Progenitor cell of endocrine pancreas (in vitro differentiated cells): ENCODE results near the gene ZNF532. TPM values are rescaled to one million over a fixed set of nuclear protein-coding genes. Genes with fewer than 3 reads are reported as not detected.

Source experiments
- DNase-seq: peaks from one replicate; pipeline ENCODE4 v3.0.0; 2021; ENCODE audit warnings: low spot score; ENCODE audit not compliant: unreplicated experiment
- H3K27ac Mint-ChIP-seq: 2 replicates; pipeline ENCODE4 v1.8.0; 2021; ENCODE audit warnings: mild to moderate bottlenecking, moderate library complexity, mixed read lengths
- H3K27me3 Mint-ChIP-seq: 2 replicates; pipeline ENCODE4 v1.8.0; 2021; ENCODE audit warnings: mixed read lengths
- H3K36me3 Mint-ChIP-seq: 2 replicates; pipeline ENCODE4 v1.8.0; 2022; ENCODE audit warnings: mixed read lengths; ENCODE audit not compliant: insufficient read depth
- H3K4me1 Mint-ChIP-seq: 2 replicates; pipeline ENCODE4 v1.8.0; 2021; ENCODE audit warnings: low read depth, mixed read lengths
- H3K4me3 Mint-ChIP-seq: 2 replicates; pipeline ENCODE4 v1.8.0; 2021; ENCODE audit warnings: low read depth, mild to moderate bottlenecking, moderate library complexity, mixed read lengths
- H3K9me3 Mint-ChIP-seq: 2 replicates; pipeline ENCODE4 v1.8.0; 2021; ENCODE audit warnings: low read depth, mixed read lengths
- total RNA-seq: library from RNA; stranded (reverse); gene quantifications from 2 replicates; pipeline ENCODE4 v1.2.1, GENCODE V29; 2021
- TF ChIP-seq, protein P1 (sequence below): fragments of 200-600 bp; sonication (generic); IDR thresholded peaks from one replicate; pipeline ENCODE4 v1.5.0; 2021; ENCODE audit warnings: antibody characterized with exemption, mild to moderate bottlenecking; ENCODE audit not compliant: unreplicated experiment

ZNF532 gene
- total RNA-seq, 1 donor from 2014 or later = 190 TPM

- Mint-ChIP-seq H3K27ac (no peak overlapping the region), H3K36me3 (peaks cover 38% of the 10 kb centered on the region), H3K27me3 (no peaks in the 10 kb centered on the region), H3K4me3 (no peak overlapping the region), H3K4me1 (peaks cover 3% of the 10 kb centered on the region), H3K9me3 (no peaks in the 10 kb centered on the region)
- TF ChIP-seq, protein P1, sequence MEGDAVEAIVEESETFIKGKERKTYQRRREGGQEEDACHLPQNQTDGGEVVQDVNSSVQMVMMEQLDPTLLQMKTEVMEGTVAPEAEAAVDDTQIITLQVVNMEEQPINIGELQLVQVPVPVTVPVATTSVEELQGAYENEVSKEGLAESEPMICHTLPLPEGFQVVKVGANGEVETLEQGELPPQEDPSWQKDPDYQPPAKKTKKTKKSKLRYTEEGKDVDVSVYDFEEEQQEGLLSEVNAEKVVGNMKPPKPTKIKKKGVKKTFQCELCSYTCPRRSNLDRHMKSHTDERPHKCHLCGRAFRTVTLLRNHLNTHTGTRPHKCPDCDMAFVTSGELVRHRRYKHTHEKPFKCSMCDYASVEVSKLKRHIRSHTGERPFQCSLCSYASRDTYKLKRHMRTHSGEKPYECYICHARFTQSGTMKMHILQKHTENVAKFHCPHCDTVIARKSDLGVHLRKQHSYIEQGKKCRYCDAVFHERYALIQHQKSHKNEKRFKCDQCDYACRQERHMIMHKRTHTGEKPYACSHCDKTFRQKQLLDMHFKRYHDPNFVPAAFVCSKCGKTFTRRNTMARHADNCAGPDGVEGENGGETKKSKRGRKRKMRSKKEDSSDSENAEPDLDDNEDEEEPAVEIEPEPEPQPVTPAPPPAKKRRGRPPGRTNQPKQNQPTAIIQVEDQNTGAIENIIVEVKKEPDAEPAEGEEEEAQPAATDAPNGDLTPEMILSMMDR = no peak
- DNase-seq = no peak
Observed at GRCh38 chr18:58960946-58961722, 96.5 kb downstream of the ZNF532 start.

DNA sequence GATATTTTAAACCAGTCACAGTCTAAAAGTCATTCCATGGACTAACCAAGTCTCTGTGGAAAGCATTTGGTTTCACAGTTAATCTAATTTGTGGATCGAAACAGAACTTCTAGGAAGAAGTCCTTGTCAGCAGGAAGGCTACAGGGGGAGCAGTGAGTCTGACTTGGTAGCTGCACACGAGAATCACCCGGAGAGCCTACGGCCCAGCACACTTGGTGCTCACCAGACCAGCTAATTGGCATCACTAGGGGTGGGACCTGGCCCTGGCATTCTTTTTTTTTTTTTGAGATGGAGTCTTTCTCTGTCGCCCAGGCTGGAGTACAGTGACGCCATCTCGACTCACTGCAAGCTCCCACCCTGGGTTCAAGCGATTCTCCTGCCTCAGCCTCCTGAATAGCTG is 97.7 kb downstream of the ZNF532 start:
- Mint-ChIP-seq H3K27ac (no peak overlapping the region), H3K27me3 (no peaks in the 10 kb centered on the region), H3K9me3 (no peaks in the 10 kb centered on the region), H3K4me1 (no peaks in the 10 kb centered on the region), H3K36me3 (peaks cover 33% of the 10 kb centered on the region), H3K4me3 (no peak overlapping the region)
- DNase-seq = no peak
- TF ChIP-seq, protein P1 = no peak

DNA sequence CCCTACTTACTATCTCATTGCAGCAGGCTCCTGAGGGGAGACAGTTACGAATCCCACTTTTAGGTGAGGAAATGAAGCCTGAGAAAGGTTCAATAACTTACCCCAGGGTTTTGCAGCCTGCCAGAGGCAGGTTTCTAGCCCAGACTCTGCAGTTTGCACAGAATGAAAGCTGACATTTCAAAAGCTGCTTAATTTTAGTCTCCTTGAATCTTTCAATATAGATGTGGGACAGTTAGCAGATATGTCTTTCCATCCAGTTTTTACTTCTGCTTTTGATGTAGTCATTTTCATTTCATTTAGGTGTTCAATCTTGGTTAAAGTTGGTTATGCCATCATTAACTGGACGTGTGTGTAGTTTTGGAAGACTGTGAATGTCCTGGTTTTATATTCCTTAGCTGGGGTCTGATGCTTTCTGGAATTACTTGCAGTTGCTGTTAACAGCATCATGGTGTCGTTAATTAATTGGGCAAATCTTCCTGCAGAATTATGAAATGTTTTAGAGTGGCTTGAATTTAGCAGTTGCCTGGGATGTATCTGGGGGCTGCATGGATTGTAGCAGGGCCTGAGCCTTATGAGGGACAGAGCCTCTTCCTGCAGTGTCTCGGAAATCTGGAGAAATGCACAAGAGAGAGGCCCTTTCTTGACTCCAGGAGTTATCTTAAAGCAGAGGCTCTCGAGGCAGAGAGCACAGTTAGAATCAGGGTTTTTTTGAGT is 100.8 kb downstream of the ZNF532 start:
- Mint-ChIP-seq H3K9me3 (no peaks in the 10 kb centered on the region), H3K4me3 (no peak overlapping the region), H3K36me3 (peaks cover 32% of the 10 kb centered on the region), H3K27ac (peak overlapping the region; percentile 71), H3K4me1 (peaks cover 4% of the 10 kb centered on the region), H3K27me3 (no peaks in the 10 kb centered on the region)
- no peak for DNase-seq
- TF ChIP-seq, protein P1 = no peak

- no peak for DNase-seq
- Mint-ChIP-seq H3K4me3 (no peak overlapping the region), H3K27ac (peak overlapping the region; percentile 71), H3K36me3 (peaks cover 30% of the 10 kb centered on the region), H3K9me3 (no peaks in the 10 kb centered on the region), H3K4me1 (peaks cover 4% of the 10 kb centered on the region), H3K27me3 (no peaks in the 10 kb centered on the region)
- TF ChIP-seq, protein P1 = no peak
Observed at GRCh38 chr18:58966005-58966677, 101.5 kb downstream of the ZNF532 start.

DNA sequence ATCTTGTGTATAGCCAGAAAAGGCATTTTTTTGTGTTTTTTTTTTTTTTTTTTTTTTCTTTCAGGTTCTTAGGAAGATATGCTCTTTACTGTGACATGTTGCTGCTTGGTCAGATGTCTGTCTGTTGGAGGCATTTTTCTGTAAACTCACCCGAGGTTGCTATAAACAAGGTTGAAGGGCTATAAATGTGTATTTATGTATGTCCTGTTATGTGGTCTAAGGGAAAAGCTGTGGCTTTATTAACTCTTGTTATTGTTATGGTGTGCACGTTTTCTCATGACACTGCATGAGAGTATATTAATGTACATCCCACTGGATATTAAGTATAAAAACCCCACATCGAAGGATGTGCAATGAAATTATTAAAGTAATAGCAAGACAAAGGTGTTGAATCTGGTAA is 102.0 kb downstream of the ZNF532 start:
- Mint-ChIP-seq H3K36me3 (peaks cover 27% of the 10 kb centered on the region), H3K27me3 (no peaks in the 10 kb centered on the region), H3K4me1 (peaks cover 4% of the 10 kb centered on the region), H3K9me3 (no peaks in the 10 kb centered on the region), H3K27ac (no peak overlapping the region), H3K4me3 (no peak overlapping the region)
- TF ChIP-seq, protein P1 = no peak
- no peak for DNase-seq
